GM12878 (cell line): ENCODE data around the gene REEP1. TPM values are rescaled to one million over a fixed set of nuclear protein-coding genes. Genes with fewer than 3 reads are reported as not detected.

ENCODE experiments used
- ATAC-seq: fragments of 200-7000 bp; cut with Tn5 transposase; 3 replicates; pipeline ENCODE4 v1.9.1; 2020; ENCODE audit warnings: mild to moderate bottlenecking, moderate library complexity
- BruUV-seq: library from RNA; stranded (reverse); fragments of 400-500 nt; replicated peaks from 2 replicates; lab custom pipeline; 2021; lab: Mats Ljungman, UMichigan
- CTCF ChIA-PET: fragments of 300-600 bp; sonication (Branson Sonifier 250); formaldehyde crosslinking; extraction: SDS; loops from one replicate; lab custom pipeline; 2021; ENCODE audit warnings: inconsistent platforms; lab: Yijun Ruan, JAX
- POLR2A ChIA-PET: fragments of 350-600 bp; formaldehyde crosslinking; extraction: SDS; loops from one replicate; lab custom pipeline; 2021; ENCODE audit warnings: inconsistent platforms; lab: Charles Lee
- RAD21 ChIA-PET: fragments of 300-600 bp; sonication (Branson Sonifier 250); formaldehyde crosslinking; loops from one replicate; lab custom pipeline; 2023; ENCODE audit warnings: antibody characterized with exemption; ENCODE audit not compliant: unreplicated experiment; lab: Charles Lee
- SMC1A ChIA-PET: fragments of 300-600 bp; sonication (Branson Sonifier 250); formaldehyde crosslinking; loops from one replicate; lab custom pipeline; 2023; ENCODE audit not compliant: unreplicated experiment, uncharacterized antibody; lab: Charles Lee
- DNase-seq: peaks from one replicate; pipeline ENCODE4 v3.0.0-alpha.2; 2011; ENCODE audit warnings: low read depth, low spot score
- FAIRE-seq: peaks from 3 replicates; lab custom pipeline; 2011; peaks lifted over from hg19 to GRCh38; lab: Jason Lieb, UNC
- H2AFZ ChIP-seq: 2 replicates; pipeline ENCODE4 v1.6.0; 2011; ENCODE audit warnings: low read depth, low read length, control low read depth; ENCODE audit not compliant: control insufficient read depth
- H3K27ac ChIP-seq: 2 replicates; pipeline ENCODE4 v1.5.1; 2011; ENCODE audit warnings: control low read depth; ENCODE audit not compliant: control insufficient read depth, insufficient read depth
- H3K27me3 ChIP-seq, 2 experiments: replicated peaks in 1 of 2; 2 replicates each; pipeline versions ENCODE4 v1.6.0 to v1.6.1; 2011; ENCODE audit warnings: low read length in 1 of 2; ENCODE audit not compliant: control insufficient read depth in 2 of 2, insufficient read depth in 2 of 2
- H3K36me3 ChIP-seq, 2 experiments: 2 replicates each; pipeline ENCODE4 v1.5.1; 2011; ENCODE audit warnings: low read length in 1 of 2; ENCODE audit not compliant: control insufficient read depth in 2 of 2, insufficient read depth in 2 of 2
- H3K4me1 ChIP-seq: 2 replicates; pipeline ENCODE4 v1.6.1; 2011; ENCODE audit warnings: mild to moderate bottlenecking, low read length, moderate library complexity, mixed read lengths; ENCODE audit not compliant: control insufficient read depth, insufficient read depth
- H3K4me2 ChIP-seq: 2 replicates; pipeline ENCODE4 v1.6.0; 2011; ENCODE audit warnings: control low read depth; ENCODE audit not compliant: control insufficient read depth, insufficient read depth
- H3K4me3 ChIP-seq: fragments of 200-600 bp; sonication (generic); 2 replicates; pipeline ENCODE4 v1.5.1; 2016
- H3K79me2 ChIP-seq: 2 replicates; pipeline ENCODE4 v1.6.0; 2011; ENCODE audit warnings: low read length; ENCODE audit not compliant: control insufficient read depth, insufficient read depth
- H3K9ac ChIP-seq: 2 replicates; pipeline ENCODE4 v1.8.0; 2011; ENCODE audit warnings: low read length, control low read depth, mixed read lengths; ENCODE audit not compliant: control insufficient read depth, insufficient read depth
- H3K9me3 ChIP-seq: replicated peaks from 3 replicates; pipeline ENCODE4 v1.5.1; 2011; ENCODE audit warnings: mild to moderate bottlenecking, low read length; ENCODE audit not compliant: control insufficient read depth, insufficient read depth
- H4K20me1 ChIP-seq: 2 replicates; pipeline ENCODE4 v1.6.0; 2011; ENCODE audit not compliant: control insufficient read depth, insufficient read depth
- ASH2L ChIP-seq: fragments of 300-600, 200-600 bp; sonication (generic); IDR thresholded peaks from 2 replicates; pipeline ENCODE4 v1.6.1; 2017; ENCODE audit warnings: low read depth, mild to moderate bottlenecking, borderline replicate concordance
- BCL11A ChIP-seq: IDR thresholded peaks from 2 replicates; pipeline ENCODE4 v1.6.1; 2011; ENCODE audit warnings: low read depth, low read length
- BMI1 ChIP-seq: fragments of 450-650 bp; IDR thresholded peaks from 2 replicates; pipeline ENCODE4 v1.6.1; 2016; ENCODE audit warnings: mild to moderate bottlenecking, moderate library complexity, borderline replicate concordance
- IKZF2 ChIP-seq, 2 experiments: fragments of 450-650 bp; IDR thresholded peaks; 2 replicates each; pipeline ENCODE4 v1.6.1; 2017; ENCODE audit warnings: mild to moderate bottlenecking in 2 of 2, moderate library complexity in 2 of 2
- JUNB ChIP-seq: IDR thresholded peaks from 2 replicates; pipeline ENCODE4 v1.6.1; 2016; ENCODE audit warnings: antibody characterized with exemption, mild to moderate bottlenecking
- MEF2A ChIP-seq: IDR thresholded peaks from 2 replicates; pipeline ENCODE4 v1.6.1; 2011; ENCODE audit warnings: low read depth, mild to moderate bottlenecking, low read length, moderate library complexity; ENCODE audit not compliant: insufficient read depth
- MEF2B ChIP-seq: fragments of 450-650 bp; IDR thresholded peaks from 2 replicates; pipeline ENCODE4 v1.6.1; 2018; ENCODE audit warnings: mild to moderate bottlenecking, moderate library complexity; ENCODE audit not compliant: partially characterized antibody, poor library complexity, severe bottlenecking
- MTA2 ChIP-seq: fragments of 450-650 bp; IDR thresholded peaks from 2 replicates; pipeline ENCODE4 v1.6.1; 2016; ENCODE audit warnings: low read depth, mild to moderate bottlenecking, moderate library complexity
- NFIC ChIP-seq: IDR thresholded peaks from 2 replicates; pipeline ENCODE4 v1.6.1; 2012; ENCODE audit warnings: low read depth, mild to moderate bottlenecking, inconsistent platforms, low read length, moderate library complexity
- NR2C2 ChIP-seq: IDR thresholded peaks from 2 replicates; pipeline ENCODE4 v1.6.1; 2011; ENCODE audit warnings: borderline replicate concordance, low read depth; ENCODE audit not compliant: control insufficient read depth, insufficient read length
- NR2F1 ChIP-seq: fragments of 450-650 bp; conservative IDR thresholded peaks from 2 replicates; pipeline ENCODE4 v1.6.1; 2017; ENCODE audit warnings: mild to moderate bottlenecking
- RBBP5 ChIP-seq: fragments of 200-600 bp; sonication (generic); conservative IDR thresholded peaks from 2 replicates; pipeline ENCODE4 v1.6.1; 2016
- RUNX3 ChIP-seq: IDR thresholded peaks from 2 replicates; pipeline ENCODE4 v1.6.1; 2012; ENCODE audit warnings: low read length, inconsistent platforms
- SPI1 ChIP-seq: IDR thresholded peaks from 2 replicates; pipeline ENCODE4 v1.6.1; 2011; ENCODE audit warnings: low read depth, mild to moderate bottlenecking, low read length, moderate library complexity, borderline replicate concordance; ENCODE audit not compliant: insufficient read depth
- STAT1 ChIP-seq: fragments of 450-650 bp; conservative IDR thresholded peaks from 2 replicates; pipeline ENCODE4 v1.6.1; 2014; ENCODE audit warnings: antibody characterized with exemption, mild to moderate bottlenecking
- TCF12 ChIP-seq: IDR thresholded peaks from 2 replicates; pipeline ENCODE4 v1.6.1; 2011; ENCODE audit warnings: low read depth, mild to moderate bottlenecking, low read length
- WRNIP1 ChIP-seq: IDR thresholded peaks from 2 replicates; pipeline ENCODE4 v1.6.1; 2011; ENCODE audit warnings: low read depth, low read length, improper control_type of control experiment, borderline replicate concordance
- ZNF384 ChIP-seq: IDR thresholded peaks from 2 replicates; pipeline ENCODE4 v1.6.1; 2012; ENCODE audit warnings: low read depth, mild to moderate bottlenecking, low read length, improper control_type of control experiment, borderline replicate concordance
- whole genome bisulfite sequencing: methylation state at CpG from one replicate; pipeline ENCODE4 v1.1.6; 2016; ENCODE audit warnings: low lambda C conversion rate; ENCODE audit not compliant: insufficient replicate concordance, insufficient coverage; ENCODE audit errors: missing lambda C conversion rate; 5-methylcytosine and 5-hydroxymethylcytosine counted together
- in situ Hi-C: fragments of 300-500 bp; cut with MboI; formaldehyde crosslinking; loops from 9 replicates; pipeline ENCODE4 v1.14.3; 2018; ENCODE audit warnings: mixed read lengths
- intact Hi-C: fragments of 100-400 bp; cut with micrococcal nuclease; formaldehyde crosslinking; loops from one replicate; pipeline ENCODE4 v1.14.2; 2022; ENCODE audit not compliant: unreplicated experiment
- polyA plus RNA-seq, 11 experiments: library from polyadenylated mRNA; depleted of rRNA in 4 of 11; unstranded in 6 of 11; stranded (reverse) in 5 of 11; fragments of >200 nt; fragmentation: Nextera tagmentation in 4 of 11; fragmentation: Illumina TruSeq in 1 of 11; extraction: Ambion mirVana in 4 of 11; extraction: Trizol in 1 of 11; gene quantifications; 1 replicate in 1 of 11; 2 replicates in 10 of 11; pipeline versions ENCODE4 v1.2.1 to v1.2.3, GENCODE V29; 2011 to 2016; ENCODE audit warnings: inconsistent platforms in 2 of 11, missing spikeins in 2 of 11, low read depth in 1 of 11
- total RNA-seq, 4 experiments: library from RNA; depleted of rRNA in 3 of 4; stranded (reverse); fragments of >200 nt in 3 of 4; fragmentation: Illumina TruSeq in 1 of 4; extraction: Trizol in 1 of 4; gene quantifications; 2 replicates each; pipeline versions ENCODE4 v1.2.1 to v1.2.3, GENCODE V29; 2013 to 2021
- TF ChIP-seq, protein P1 (sequence below), 3 experiments: IDR thresholded peaks in 2 of 3; conservative IDR thresholded peaks in 1 of 3; 2 replicates each; pipeline ENCODE4 v1.5.1; 2011; ENCODE audit warnings: low read depth in 3 of 3, low read length in 3 of 3, mild to moderate bottlenecking in 3 of 3, control low read depth in 2 of 3, moderate library complexity in 2 of 3, inconsistent platforms in 1 of 3, mixed read lengths in 1 of 3; ENCODE audit not compliant: control insufficient read depth in 2 of 3, insufficient read depth in 1 of 3; ENCODE audit errors: extremely low read depth in 1 of 3

Gene REEP1
- total and polyA plus RNA-seq, 10 of the 15 experiments (the other 5 are each of a cell fraction or from before 2014, with no cell fraction given), result 0.02 to 0.30 (median 0.09) TPM; not detected in 1

DNA sequence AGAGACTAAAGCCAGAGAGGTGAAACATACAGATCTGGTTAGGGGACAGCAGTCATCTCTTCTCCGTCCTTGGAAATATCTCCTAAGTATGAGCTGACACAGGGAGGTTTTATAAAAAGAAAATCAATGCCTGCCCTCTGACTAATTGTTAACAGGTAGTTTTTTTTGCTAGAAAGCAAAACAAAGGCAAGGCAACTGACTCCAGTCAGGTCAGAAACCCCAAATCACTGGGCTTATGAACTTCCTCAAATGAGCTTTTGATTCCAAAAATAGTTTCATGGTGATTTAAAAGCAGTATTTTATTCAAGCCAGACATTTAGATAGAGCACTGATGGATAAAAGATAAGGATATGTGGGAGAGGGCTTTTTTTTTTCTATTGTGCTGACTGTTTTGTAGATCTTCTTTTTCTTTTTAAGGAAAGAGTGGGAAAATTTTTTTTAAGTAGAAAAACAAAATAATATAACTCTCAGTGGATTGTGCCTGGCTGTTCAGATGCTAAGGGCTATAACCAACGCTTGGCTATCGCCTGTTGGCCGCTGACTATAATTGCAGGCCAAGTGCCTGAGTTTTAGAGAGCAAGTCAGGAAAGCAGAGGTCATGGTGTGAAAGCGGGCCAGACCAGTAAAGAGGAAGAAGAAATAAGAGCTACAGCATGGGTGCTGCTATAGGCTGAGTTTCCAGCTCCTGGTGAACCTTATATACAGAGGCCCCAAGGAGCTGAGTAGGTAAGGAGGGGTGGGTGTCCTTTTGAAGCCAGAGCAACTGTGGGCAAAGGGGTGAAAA is 93.3 kb downstream of the REEP1 start:
- in situ Hi-C loops (no loop called here), intact Hi-C loops (no loop called here)
- ChIA-PET RAD21 (interaction anchor here (0.6 to 2.6 kb wide), 9 partner anchors 8 to 164 kb away, joined by 3 to 14 read pairs (median 4); no protein-coding TSS in a partner anchor), CTCF (interaction anchor here (0.6 to 1.7 kb wide), 8 partner anchors 9 to 609 kb away, joined by 3 to 11 read pairs (median 5); no protein-coding TSS in a partner anchor), SMC1A (interaction anchor here (0.9 to 1.7 kb wide), 8 partner anchors 14 to 177 kb away, joined by 3 to 16 read pairs (median 4); no protein-coding TSS in a partner anchor), POLR2A (interaction anchor here (0.5 to 1.1 kb wide), 4 partner anchors 16 to 197 kb away, joined by 3 to 6 read pairs (median 5); partner anchors contain the start of gene KDM3A)
- WGBS, result 62% methylated on average over 5 of the region's 5 CpGs
- peak overlapping the region; percentile 71 for H3K4me2 ChIP-seq
- peak overlapping the region; percentile 23; the same call in 1 of the 2 replicates for H3K9ac ChIP-seq
- peak overlapping the region; percentile 45 for H2AFZ ChIP-seq
- peaks cover 20% of the 10 kb centered on the region for H3K4me1 ChIP-seq
- BruUV-seq, result no TSS peak
- H3K9me3 ChIP-seq, result no peaks in the 10 kb centered on the region
- no peaks in the 10 kb centered on the region for H4K20me1 ChIP-seq
- peak; percentile 84 for ATAC-seq
- H3K36me3 ChIP-seq, result no peaks in the 10 kb centered on the region
- H3K4me3 ChIP-seq, result no peak overlapping the region
- H3K27me3 ChIP-seq, result no peaks in the 10 kb centered on the region
- H3K79me2 ChIP-seq, result no peaks in the 10 kb centered on the region
- H3K27ac ChIP-seq, result peak overlapping the region; percentile 64
- DNase-seq, result no peak
- FAIRE-seq, result peak; percentile 75
- peak; percentile 31; the same call in 1 of the 2 replicates for TF ChIP-seq MTA2
- TF ChIP-seq, protein P1, sequence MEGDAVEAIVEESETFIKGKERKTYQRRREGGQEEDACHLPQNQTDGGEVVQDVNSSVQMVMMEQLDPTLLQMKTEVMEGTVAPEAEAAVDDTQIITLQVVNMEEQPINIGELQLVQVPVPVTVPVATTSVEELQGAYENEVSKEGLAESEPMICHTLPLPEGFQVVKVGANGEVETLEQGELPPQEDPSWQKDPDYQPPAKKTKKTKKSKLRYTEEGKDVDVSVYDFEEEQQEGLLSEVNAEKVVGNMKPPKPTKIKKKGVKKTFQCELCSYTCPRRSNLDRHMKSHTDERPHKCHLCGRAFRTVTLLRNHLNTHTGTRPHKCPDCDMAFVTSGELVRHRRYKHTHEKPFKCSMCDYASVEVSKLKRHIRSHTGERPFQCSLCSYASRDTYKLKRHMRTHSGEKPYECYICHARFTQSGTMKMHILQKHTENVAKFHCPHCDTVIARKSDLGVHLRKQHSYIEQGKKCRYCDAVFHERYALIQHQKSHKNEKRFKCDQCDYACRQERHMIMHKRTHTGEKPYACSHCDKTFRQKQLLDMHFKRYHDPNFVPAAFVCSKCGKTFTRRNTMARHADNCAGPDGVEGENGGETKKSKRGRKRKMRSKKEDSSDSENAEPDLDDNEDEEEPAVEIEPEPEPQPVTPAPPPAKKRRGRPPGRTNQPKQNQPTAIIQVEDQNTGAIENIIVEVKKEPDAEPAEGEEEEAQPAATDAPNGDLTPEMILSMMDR (IDR thresholded peaks at IDR 0.05 in 2 of 3, conservative IDR thresholded peaks at IDR 0.05 in 1 of 3; ENCODE audit: control insufficient read depth in 2 of 3, extremely low read depth in 1 of 3, insufficient read depth in 1 of 3, low read depth in 3 of 3, low read length in 3 of 3), result peak in 1 of 3 experiments; percentile 42; a peak in 2 of 6 replicates
- TF ChIP-seq NR2F1, result 0 out of 2 replicates have a peak, but pooled peaks have one; percentile 17
- TF ChIP-seq RUNX3, result 0 out of 2 replicates have a peak, but pooled peaks have one; percentile 31
- no peak for TF ChIP-seq BMI1
- peak; percentile 32 to 38; a peak in 2 of 4 replicates for TF ChIP-seq IKZF2 (IDR thresholded peaks at IDR 0.05)
- TF ChIP-seq SPI1, result peak; percentile 25; the same call in 1 of the 2 replicates
- no peak for TF ChIP-seq ASH2L
- no peak; the same call in 1 of the 2 replicates for TF ChIP-seq NFIC
- peak; percentile 88 for TF ChIP-seq MEF2B
- TF ChIP-seq JUNB, result peak; percentile 28; the same call in 1 of the 2 replicates
- TF ChIP-seq ZNF384, result peak; percentile 44
- TF ChIP-seq STAT1, result no peak
- peak; percentile 89 for TF ChIP-seq MEF2A
- TF ChIP-seq RBBP5, result no peak
- TF ChIP-seq BCL11A, result peak; percentile 5; the same call in 1 of the 2 replicates
- no peak for TF ChIP-seq TCF12
- no peak for TF ChIP-seq WRNIP1
- TF ChIP-seq NR2C2, result no peak
